HG03039 (cell line): ENCODE data around the gene ST3GAL4.
"Not testable (repeated sequence)": the region's sequence is repeated elsewhere in the genome, so short reads cannot be mapped to it uniquely, and the experiment has no call there.

Source experiments
- ATAC-seq: cut with Tn5 transposase; IDR thresholded peaks from one replicate; pipeline ENCODE4 v1.9.1; 2021; ENCODE audit warnings: mild to moderate bottlenecking, moderate library complexity; ENCODE audit not compliant: unreplicated experiment

The ST3GAL4 gene

DNA sequence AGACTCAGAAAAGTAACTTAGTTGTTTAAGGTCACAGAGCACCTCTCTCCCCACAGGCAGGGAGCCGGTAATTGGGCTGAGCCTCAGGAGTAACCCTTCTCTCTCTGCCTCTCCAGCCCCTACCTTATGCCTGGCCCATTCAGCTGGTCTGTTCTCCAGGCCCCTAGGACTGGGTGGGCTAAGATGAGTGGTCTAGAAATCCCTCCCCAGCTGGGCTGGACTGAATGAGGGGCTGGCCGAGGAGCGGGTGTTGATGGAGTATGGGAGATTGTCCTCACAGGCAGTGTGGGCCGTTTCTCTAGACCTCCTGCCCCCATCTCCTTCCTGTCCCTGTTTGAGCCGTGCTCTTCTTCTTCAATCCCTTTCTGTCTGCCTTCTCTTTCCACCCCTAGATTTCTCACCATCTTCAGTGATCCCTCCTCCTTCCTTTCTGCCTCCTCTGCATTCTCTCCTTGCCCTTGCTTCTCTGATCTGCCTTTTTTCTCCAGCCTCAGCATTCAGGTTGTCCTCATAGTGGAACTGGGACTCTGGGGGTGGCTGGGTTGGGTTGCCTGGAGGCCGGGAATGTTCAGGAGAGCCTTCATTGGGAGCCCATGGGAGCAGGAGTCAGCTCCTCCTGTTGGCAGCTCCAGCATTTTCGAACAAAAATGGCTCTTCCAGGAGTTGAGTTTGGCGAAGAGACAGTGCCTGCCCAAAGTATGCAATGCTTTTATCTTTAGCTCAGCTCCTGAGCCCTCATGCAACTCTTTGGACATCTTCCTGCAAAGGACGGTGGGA, 7.6 kb downstream of the ST3GAL4 start:
- no peak for ATAC-seq

DNA sequence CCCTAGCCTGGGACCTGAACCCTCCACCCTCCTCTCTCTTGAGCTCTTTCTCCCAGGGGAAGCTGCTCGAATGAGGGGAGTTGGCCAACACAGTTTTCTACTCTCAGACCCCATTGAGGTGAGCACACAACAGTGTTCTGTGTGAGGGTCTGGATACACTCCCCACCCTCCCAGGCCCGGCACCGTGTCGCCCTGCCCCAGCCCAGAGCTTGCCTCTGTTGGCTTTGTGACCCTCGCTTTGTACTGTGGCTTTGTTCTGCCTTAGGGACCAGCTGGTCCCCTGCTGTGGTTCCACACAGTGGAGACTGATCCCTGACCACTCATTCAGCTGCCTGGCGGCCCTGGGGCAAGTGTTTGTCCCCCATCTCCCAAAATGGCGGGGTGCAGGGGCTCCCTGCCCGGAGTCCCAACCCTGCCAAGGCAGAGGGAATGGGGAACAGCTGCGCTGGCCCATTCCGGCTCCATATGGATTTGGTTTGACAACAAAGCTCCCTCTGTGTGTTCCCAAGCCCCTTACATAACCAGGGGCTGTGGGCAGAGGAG, 8.3 kb downstream of the ST3GAL4 start:
- no peak for ATAC-seq

DNA sequence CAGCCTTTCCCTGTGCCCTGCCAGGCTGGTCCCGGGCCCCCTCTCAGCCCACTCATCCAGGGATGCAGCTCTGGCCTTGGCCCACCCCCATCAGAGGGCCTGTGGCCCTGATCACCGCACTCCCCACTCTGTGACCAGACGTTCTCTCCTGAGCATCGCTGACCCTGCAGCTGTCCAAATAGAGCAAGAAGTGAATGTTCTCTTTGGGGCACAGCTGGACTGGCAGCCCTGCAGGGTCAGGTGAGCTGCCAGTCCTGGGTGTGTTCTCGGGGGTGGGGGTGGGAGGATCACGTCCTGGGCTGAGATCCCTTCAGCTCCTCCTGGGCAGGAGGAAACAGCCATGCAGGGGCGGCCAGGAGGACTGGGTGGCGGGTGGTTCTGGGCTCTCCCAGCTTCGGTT, 9.2 kb downstream of the ST3GAL4 start:
- not testable (repeated sequence) for ATAC-seq

DNA sequence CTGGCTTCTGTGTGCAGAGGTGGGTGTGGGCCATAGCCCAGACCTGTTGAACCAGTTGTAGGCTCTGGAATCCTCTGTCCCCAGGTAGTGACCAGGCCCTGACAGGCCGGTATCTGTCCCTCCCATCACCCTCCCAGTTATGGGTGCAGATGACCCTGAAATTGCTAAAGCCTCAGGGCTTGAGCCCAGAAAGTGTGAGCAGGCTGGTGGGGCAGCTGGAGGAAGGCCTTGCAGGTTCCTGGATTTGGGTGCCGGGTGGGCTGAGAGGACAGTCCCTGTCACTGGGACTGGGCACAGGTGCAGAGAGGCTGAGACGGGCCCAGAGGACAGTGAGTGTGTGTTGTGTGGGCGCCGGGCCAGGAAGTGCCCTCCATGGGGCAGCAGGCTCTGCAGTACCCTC, 10.0 kb downstream of the ST3GAL4 start:
- not testable (repeated sequence) for ATAC-seq

DNA sequence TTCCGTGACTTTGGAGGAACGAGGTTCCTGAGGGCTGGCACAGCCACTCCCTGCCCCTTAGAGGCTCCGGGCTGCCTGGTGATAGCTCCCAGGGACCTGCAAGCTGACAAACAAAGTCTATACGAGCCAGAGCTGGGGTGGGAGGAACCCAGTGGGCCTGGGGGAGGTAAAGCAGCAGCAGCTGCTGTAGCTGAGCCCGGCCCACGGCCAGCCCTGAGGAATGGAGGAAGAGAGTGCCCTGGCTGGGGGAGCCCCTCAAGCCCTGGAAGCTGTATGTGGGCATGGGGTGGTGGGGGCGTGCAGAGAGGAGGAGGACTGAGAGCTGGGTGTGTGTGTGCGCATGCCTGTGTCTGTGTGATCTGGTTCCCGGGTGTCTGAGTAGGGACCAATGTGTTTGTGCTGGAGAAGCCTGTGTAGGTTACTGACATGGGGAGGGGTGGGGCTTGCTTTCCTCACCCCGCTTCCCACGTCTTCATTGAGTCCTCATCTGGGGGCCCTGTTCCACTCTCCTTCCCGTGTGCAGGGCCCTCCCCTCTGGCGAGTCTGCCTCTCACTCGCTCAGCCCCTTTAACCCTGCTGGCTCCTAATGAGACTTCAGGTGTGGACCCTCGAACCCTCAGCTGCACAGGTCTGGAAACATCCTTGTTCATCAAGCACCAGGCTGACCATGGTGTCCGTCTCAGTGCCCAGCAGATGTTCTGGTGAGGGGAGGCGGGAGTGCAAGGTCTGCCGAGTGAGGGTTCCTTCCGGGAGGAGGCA, 10.8 kb downstream of the ST3GAL4 start:
- no peak for ATAC-seq

DNA sequence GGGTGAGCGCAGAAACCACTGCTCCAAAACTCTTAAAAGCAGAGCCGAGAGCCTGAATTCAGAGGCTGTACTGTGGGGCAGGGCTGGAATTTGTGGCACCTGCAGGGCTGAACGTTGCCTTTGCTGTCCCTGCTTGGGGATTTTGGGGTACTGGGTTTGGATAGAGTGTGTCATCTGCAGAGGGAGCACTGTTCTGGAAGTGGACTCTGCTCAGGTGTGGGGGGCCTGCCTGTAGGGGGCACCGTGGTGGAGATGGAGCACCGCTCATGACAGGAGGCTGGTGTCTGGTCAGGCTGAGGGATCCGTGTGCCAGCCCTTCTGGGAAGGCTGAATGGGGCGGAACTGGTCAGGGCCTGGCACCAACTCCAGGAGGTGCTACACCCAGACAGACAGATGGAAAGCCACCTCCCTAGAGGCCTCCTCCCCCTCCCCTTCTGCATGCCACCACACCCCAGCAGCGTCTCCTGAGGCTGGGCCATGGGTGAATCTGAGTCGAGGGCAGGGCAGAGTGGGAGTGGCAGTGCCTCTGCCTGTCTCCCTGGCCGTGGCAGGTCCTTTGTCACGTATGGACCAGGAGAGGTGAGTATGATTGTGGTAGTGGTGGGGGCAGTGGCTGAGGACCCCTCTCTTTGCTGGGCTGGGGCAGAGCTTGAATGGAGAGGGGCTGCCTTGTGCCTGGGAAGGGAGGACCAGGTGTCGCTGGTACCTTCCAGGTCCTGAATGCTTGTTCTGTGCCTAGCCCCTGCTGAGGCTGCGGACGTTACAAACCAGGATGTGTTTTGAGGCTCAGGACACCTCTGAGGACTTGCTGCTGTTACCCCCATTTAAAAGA, 11.6 kb downstream of the ST3GAL4 start:
- not testable (repeated sequence) for ATAC-seq

DNA sequence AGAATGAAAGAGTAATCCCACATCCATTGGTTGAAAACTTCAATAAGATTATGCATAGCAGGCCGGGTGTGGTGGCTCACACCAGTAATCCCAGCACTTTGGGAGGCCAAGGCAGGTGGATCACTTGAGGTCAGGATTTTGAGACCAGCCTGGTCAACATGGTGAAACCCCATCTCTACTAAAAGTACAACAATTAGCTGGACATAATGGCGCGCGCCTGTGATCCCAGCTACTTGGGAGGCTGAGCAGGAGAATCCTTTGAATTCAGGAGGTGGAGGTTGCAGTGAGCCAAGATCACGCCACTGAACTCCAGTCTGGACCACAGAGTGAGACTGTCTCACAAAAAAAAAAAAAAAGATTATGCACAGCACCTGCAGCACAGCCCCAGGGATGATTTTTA, 12.3 kb downstream of the ST3GAL4 start:
- ATAC-seq, result not testable (repeated sequence)

DNA sequence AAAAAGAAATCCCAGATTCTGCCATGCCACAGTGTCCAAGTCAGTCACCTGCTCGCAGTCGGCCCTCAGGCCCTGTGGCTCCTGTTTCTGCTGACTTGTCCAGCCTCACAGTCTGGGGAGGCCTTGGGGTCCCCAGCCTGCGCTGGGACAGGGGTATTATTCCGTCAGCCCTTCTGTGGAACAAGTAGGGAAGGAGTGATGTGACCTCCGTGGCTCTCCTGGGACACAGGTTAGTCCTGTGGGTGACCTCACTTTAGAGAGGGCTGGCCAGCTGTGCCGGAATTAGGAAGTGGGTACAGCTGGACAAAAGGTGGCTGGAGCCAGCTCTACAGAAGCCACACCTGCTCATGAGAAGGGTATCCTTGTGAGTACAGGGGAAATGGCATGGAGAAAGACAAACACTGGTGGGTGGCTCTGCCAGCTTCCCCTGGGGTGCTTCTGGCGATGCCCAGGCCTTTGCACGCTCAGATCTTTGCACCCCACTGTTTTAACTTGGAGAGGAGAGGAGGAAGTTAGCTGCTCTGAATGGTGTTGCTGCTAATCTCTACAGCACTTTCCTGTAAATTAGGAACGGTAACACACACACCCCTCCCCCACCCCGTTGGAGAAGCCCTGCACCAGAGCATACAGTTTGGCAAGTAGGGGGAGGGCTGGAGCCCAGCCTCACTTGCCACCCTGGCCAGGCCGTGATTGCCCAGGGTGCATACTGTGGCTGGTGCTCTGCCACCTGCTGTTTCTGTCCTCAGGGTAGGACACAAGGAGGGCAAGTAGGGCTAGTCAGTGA, 13.0 kb downstream of the ST3GAL4 start:
- not testable (repeated sequence) for ATAC-seq

DNA sequence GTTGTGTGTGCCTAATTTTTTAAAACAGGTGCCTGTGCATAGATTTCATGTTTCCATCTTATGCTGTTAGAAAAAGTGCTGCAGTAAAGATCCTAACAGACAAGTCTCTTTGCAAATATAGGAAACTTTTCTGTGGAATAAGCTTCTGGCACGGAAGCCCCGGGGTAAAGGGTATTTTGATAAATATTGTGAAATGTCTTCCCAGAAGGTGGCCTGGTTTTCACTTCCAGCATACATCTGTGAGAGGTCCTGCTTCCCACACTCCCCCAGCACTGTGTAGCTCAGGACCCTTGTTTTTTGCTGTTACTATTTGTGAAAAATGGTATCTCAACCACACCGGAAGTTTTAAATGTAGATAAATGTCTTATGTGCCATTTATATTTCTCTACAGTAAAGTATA, 14.5 kb downstream of the ST3GAL4 start:
- ATAC-seq, result no peak

DNA sequence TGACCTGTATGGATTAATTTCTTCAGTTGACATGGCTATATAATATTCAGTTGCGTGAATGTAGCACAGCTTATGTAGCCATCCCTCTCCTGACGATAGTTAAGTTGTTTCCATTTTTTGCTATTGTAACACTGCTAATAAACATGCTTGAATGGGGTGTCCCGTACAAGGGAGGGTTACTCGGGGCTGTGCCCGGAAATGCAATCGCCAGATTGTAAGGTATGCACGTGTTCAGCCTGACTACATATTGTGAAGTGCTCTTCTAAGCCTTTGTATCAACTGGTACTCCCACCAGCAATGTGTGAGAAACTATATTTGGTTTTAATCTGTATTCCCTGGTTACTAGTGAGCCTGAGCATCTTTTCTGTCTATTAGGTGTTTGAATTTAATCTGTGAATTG, 16.1 kb downstream of the ST3GAL4 start:
- no peak for ATAC-seq

DNA sequence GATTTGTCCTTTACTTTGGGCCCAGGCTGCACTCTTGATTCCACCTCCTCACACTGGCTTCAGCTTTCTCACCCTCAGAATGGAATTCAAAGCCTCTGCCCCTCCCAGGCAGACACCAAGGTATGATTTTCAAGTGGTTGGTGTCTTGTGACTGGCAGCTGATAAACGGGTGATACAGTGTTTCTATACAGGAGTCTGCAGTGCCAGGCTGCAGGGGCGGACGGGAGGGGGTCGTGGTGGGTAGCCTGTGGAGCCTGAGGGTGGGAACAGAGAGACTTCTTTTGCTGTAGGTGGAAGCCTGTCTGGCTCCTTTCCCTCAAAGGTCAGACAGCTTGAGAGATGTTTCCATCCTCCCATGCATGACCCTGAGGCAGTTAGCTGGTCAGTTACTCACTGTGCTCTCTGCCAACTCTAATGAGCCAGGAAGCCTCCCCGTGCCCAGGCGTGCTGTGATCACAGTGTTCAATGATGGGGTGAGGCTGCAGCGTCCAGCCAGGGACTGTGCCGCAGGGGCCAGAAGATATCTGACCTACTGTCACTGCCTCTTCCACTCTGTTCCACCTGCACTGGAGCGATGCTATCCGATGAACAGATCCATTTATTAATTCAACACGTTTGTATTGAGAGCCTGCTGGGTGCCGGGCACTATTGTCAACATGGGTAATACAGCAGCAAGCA, 18.0 kb downstream of the ST3GAL4 start:
- not testable (repeated sequence) for ATAC-seq

DNA sequence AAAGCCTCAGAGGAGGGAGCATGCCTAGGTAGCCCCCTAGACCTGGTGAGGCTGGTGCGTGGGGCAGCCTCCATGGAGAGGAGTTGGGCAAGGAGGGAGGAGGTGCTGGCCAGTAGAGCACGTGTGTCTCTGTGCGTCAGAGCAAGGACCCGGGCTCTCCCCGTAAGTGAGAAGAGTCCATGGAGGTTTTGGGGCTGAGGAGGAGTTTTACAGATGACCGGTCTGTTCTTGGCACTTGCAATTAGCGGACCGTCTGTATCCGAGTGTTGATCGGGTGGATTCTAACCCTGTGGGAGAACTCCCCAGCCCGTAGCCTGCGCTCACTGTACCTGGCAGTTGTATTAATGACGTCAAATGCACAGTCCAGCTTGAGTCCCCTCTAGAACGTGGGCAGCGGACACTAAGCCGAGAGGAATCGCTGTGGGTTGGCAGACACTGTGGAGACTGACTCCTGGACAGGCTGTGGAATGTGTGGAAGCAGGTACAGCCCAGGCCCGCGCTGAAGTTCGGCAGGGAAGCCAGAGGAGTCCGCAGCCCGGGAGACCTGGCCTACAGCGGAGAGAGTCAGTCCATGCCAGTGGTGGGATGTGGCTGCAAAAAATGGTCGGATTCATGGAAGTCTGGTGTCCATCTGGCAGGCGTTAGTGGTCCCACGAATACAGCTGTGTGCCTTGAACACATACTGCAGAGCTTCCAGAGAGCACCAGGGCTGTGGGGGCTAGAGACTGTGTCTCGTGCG, 19.2 kb downstream of the ST3GAL4 start:
- not testable (repeated sequence) for ATAC-seq

DNA sequence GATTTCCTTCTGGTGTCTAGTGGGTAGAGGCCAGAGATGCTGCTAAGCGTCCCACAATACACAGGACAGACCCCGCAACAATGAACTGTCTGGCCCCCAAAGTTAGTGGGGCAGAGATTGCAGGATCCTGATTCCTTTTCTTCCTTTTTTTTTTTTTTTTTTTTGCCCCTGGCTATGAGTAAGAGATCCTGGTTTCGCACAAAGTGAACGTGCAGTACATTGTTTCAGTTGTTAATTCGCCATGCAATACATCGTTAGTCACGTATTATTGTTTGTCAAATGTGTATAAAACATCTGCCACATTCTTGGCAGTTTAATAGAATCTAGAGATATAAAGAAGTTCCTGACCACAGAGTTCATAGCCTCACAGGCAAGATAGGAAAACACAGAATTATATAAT, 20.2 kb downstream of the ST3GAL4 start:
- no peak for ATAC-seq

DNA sequence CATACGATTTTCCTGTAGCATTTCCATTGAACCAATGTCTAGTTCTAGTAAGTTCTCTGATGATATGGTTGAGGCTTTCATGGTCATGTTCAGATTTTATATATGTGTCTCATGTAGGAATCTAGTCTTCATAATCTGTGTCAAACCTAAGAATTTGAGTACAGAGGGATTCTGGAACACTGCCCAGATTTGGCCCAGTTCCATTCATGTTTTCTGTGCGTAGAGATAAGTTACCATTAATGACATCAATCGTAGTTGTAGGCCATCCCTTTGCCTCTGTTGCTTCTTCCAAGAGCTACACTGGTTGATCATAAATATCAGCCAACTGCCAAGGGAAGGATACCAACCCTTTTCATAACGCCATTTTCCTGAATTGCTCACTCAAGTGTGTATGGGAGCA, 23.3 kb downstream of the ST3GAL4 start:
- no peak for ATAC-seq

DNA sequence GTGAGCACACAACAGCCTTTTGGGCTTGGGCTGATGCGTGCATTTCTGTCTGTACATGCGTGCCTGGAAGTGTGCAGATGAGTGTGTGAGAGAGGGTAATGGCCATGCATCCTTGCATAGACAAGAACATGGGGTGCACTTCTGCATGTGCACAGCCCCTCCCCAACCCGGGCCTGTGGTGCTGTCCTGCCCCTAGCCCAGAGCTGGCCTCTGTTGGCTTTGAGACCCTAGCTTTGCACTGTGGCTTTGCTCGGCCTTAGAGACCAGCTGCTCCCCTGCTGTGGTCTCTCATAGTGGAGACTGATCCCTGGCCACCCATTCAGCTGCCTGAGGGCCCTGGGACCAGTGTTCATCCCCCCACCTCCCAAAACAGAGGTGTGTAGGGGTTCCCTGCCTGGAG, 25.4 kb downstream of the ST3GAL4 start:
- ATAC-seq, result no peak

DNA sequence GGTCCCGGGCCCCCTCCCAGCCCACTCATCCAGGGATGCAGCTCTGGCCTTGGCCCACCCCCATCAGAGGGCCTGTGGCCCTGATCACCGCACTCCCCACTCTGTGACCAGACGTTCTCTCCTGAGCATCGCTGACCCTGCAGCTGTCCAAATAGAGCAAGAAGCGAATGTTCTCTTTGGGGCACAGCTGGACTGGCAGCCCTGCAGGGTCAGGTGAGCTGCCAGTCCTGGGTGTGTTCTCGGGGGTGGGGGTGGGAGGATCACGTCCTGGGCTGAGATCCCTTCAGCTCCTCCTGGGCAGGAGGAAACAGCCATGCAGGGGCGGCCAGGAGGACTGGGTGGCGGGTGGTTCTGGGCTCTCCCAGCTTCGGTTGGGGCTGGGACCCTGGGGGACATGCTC, 26.5 kb downstream of the ST3GAL4 start:
- ATAC-seq, result not testable (repeated sequence)

DNA sequence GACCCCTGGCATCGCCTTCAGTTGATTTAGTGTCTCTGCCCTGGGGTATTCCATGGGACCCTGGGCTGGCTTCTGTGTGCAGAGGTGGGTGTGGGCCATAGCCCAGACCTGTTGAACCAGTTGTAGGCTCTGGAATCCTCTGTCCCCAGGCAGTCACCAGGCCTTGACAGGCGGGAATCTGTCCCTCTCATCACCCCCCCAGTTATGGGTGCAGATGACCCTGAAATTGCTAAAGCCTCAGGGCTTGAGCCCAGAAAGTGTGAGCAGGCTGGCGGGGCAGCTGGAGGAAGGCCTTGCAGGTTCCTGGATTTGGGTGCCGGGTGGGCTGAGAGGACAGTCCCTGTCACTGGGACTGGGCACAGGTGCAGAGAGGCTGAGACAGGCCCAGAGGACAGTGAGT, 27.2 kb downstream of the ST3GAL4 start:
- ATAC-seq, result not testable (repeated sequence)

DNA sequence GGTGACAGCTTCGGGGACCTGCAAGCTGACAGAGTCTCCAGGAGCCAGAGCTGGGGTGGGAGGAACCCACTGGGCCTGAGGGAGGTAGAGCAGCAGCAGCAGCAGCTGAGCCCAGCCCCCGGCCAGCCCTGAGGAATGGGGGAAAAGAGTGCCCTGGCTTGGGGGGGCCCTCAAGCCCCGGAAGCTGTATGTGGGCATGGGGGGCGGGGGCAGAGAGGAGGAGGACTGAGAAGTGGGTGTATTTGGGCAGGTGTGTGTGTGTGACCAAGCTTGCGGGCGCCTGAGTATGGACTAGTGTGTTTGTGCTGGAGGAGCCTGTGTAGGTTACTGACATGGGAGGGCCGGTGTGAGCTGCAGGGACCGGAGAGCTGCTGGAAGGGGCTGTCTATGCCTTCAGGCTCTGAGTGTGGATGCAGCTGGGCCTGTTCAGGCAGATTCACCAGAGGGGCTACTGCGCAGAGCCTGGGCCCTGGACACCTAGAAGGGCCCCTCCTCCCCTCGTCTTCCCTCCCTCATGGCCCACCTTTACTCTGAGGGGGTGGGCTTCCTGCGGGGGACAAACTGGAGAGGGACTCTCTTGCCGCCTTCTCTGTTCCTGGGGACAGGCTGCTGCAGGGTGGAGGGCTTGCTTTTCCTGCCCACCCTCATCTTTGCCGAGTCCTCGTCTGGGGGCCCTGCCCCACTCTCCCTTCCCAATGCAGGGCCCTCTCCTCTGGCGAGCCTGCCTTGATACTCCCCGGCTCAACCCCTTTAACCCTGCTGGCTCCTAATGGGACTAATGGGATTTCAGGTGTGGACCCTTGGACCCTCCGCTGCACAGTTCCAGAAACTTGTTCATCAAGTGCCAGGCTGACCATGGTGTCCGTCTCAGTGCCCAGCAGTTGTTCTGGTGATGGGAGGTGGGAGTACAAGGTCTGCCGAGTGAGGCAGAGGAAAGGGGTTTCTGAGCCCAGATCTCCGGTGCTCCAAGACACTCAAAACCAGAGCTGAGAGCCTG, 28.2 kb downstream of the ST3GAL4 start:
- no peak for ATAC-seq
